K562 (cell line): ENCODE measurements around the gene SLC22A23. TPM values are rescaled to one million over a fixed set of nuclear protein-coding genes. Genes with fewer than 3 reads are reported as not detected.

Experiments used
- CHD2 ChIP-seq: IDR thresholded peaks from 2 replicates; pipeline ENCODE4 v1.6.1; 2011; ENCODE audit warnings: low read depth, low read length
- CREM ChIP-seq: IDR thresholded peaks from 2 replicates; pipeline ENCODE4 v1.6.1; 2014; ENCODE audit warnings: antibody characterized with exemption, low read depth
- DEAF1 ChIP-seq: fragments of 450-650 bp; formaldehyde crosslinking; IDR thresholded peaks from 2 replicates; pipeline ENCODE4 v1.4.0; 2020; ENCODE audit warnings: mild to moderate bottlenecking, moderate library complexity
- E2F8 ChIP-seq: fragments of 450-650 bp; IDR thresholded peaks from 2 replicates; pipeline ENCODE4 v1.7.1; 2018; ENCODE audit warnings: mild to moderate bottlenecking, low read depth; ENCODE audit not compliant: partially characterized antibody
- ELK3 ChIP-seq: fragments of 450-650 bp; formaldehyde crosslinking; IDR thresholded peaks from 2 replicates; pipeline ENCODE4 v1.4.0; 2020; ENCODE audit warnings: mild to moderate bottlenecking
- GABPA ChIP-seq: fragments of 200-800 bp; sonication (Bioruptor generic); conservative IDR thresholded peaks from 2 replicates; pipeline ENCODE4 v1.6.1; 2016; ENCODE audit warnings: low read depth, missing genetic modification characterization, missing compliant biosample characterization
- MECOM ChIP-seq: fragments of 250-450 bp; sonication (Bioruptor Pico); IDR thresholded peaks from 2 replicates; pipeline ENCODE4 v1.8.0; 2022; ENCODE audit warnings: inconsistent platforms
- PBX2 ChIP-seq, 2 experiments: IDR thresholded peaks in 1 of 2; conservative IDR thresholded peaks in 1 of 2; 2 replicates each; pipeline ENCODE4 v1.6.1; 2016; ENCODE audit warnings: low read depth in 2 of 2, mild to moderate bottlenecking in 1 of 2, missing compliant biosample characterization in 1 of 2, missing genetic modification characterization in 1 of 2, moderate library complexity in 1 of 2
- POLR2AphosphoS5 ChIP-seq: IDR thresholded peaks from 2 replicates; pipeline ENCODE4 v1.6.1; 2011; ENCODE audit warnings: mild to moderate bottlenecking, low read depth, low read length, moderate library complexity; ENCODE audit not compliant: control insufficient read depth, insufficient read depth
- SMAD3 ChIP-seq: fragments of 450-650 bp; formaldehyde crosslinking; conservative IDR thresholded peaks from 2 replicates; pipeline ENCODE4 v1.4.0; 2020; ENCODE audit warnings: mild to moderate bottlenecking
- TFE3 ChIP-seq: fragments of 450-650 bp; formaldehyde crosslinking; IDR thresholded peaks from 2 replicates; pipeline ENCODE4 v1.4.0; 2020; ENCODE audit warnings: mild to moderate bottlenecking, mixed read lengths
- ZC3H4 ChIP-seq: sonication (generic); formaldehyde crosslinking; IDR thresholded peaks from 2 replicates; pipeline ENCODE4 v1.9.0; 2021; ENCODE audit warnings: missing genetic modification reagents, borderline replicate concordance
- ZC3H8 ChIP-seq: fragments of 450-650 bp; IDR thresholded peaks from 2 replicates; pipeline ENCODE4 v1.6.1; 2017
- ZNF263 ChIP-seq: sonication (generic); formaldehyde crosslinking; IDR thresholded peaks from 2 replicates; pipeline ENCODE4 v1.8.0; 2022; ENCODE audit warnings: mild to moderate bottlenecking, missing genetic modification reagents, borderline replicate concordance
- ZNF3 ChIP-seq: fragments of 250-450 bp; sonication (Bioruptor Pico); IDR thresholded peaks from 2 replicates; pipeline ENCODE4 v1.5.0; 2021; ENCODE audit warnings: mild to moderate bottlenecking, moderate library complexity
- ZNF79 ChIP-seq: fragments of 250-450 bp; sonication (Bioruptor Pico); IDR thresholded peaks from 2 replicates; pipeline ENCODE4 v1.4.0; 2020; ENCODE audit warnings: low read depth, mild to moderate bottlenecking, moderate library complexity
- polyA plus RNA-seq, 8 experiments: library from polyadenylated mRNA; depleted of rRNA in 4 of 8; stranded (reverse) in 5 of 8; unstranded in 3 of 8; fragments of >200 nt; fragmentation: Nextera tagmentation in 2 of 8; fragmentation: Illumina TruSeq in 1 of 8; extraction: Ambion mirVana in 2 of 8; extraction: Trizol in 1 of 8; gene quantifications; 2 replicates each; pipeline versions ENCODE4 v1.2.1 to v1.2.3, GENCODE V29; 2011 to 2014; ENCODE audit warnings: inconsistent platforms in 1 of 8, missing spikeins in 1 of 8
- total RNA-seq, 7 experiments: library from RNA; depleted of rRNA in 6 of 7; stranded (reverse); fragments of >200 nt in 6 of 7; fragmentation: Illumina TruSeq in 2 of 7; extraction: Trizol in 2 of 7; gene quantifications; 2 replicates each; pipeline versions ENCODE4 v1.2.1 to v1.2.3, GENCODE V29; 2011 to 2021; ENCODE audit warnings: low replicate concordance in 1 of 7

The SLC22A23 gene
- total and polyA plus RNA-seq, 9 of the 15 experiments (the other 6 are each of a cell fraction or from before 2014, with no cell fraction given) = 0.30 to 8.7 (median 2.5) TPM

GRCh38 chr6:3392930-3393835, 63.7 kb downstream of the SLC22A23 start (continued):
- TF ChIP-seq DEAF1 (CRISPR knock-in tag) = no peak; the same call in 1 of the 2 replicates
- TF ChIP-seq CREM = peak; percentile 93
- TF ChIP-seq ZC3H4 (CRISPR knock-in tag) = no peak
- peak; percentile 12; the same call in 1 of the 2 replicates for TF ChIP-seq CHD2
- peak; percentile 99 for TF ChIP-seq POLR2AphosphoS5
- no peak for TF ChIP-seq MECOM (CRISPR knock-in tag)
- TF ChIP-seq ELK3 (CRISPR knock-in tag) = no peak
- no peak; the same call in 1 of the 2 replicates for TF ChIP-seq GABPA
- TF ChIP-seq TFE3 (CRISPR knock-in tag) = no peak
- no peak for TF ChIP-seq ZC3H8
- peak; percentile 35; the same call in 1 of the 2 replicates for TF ChIP-seq ZNF263 (CRISPR knock-in tag)
- no peak for TF ChIP-seq E2F8
- peak; percentile 79; the same call in 1 of the 2 replicates for TF ChIP-seq SMAD3
- no peak for TF ChIP-seq ZNF3 (CRISPR knock-in tag)
- no peak for TF ChIP-seq ZNF79
- no peak for TF ChIP-seq PBX2 (CRISPR knock-in tag; IDR thresholded peaks at IDR 0.05; ENCODE audit: low read depth)
- peak; percentile 48; the same call in 1 of the 2 replicates for TF ChIP-seq PBX2 (tag; conservative IDR thresholded peaks at IDR 0.05; ENCODE audit: low read depth)
